HCT116 (cell line): ENCODE measurements around the gene CLCN5. TPM values are rescaled to one million over a fixed set of nuclear protein-coding genes. Genes with fewer than 3 reads are reported as not detected.

Experiments
- ATAC-seq: fragments of 200-7000 bp; cut with Tn5 transposase; 2 replicates; pipeline ENCODE4 v1.9.1; 2020; ENCODE audit warnings: mild to moderate bottlenecking, moderate library complexity
- BruUV-seq: library from RNA; stranded (reverse); fragments of 400-500 nt; replicated peaks from 2 replicates; lab custom pipeline; 2021; lab: Mats Ljungman, UMichigan
- CTCF ChIA-PET: fragments of 300-600 bp; sonication (Branson Sonifier 250); formaldehyde crosslinking; loops from one replicate; lab custom pipeline; 2021; ENCODE audit warnings: antibody characterized with exemption; lab: Charles Lee
- POLR2A ChIA-PET: fragments of 300-600, 350-600 bp; sonication (Branson Sonifier 250); formaldehyde crosslinking; loops from one replicate; lab custom pipeline; 2021; ENCODE audit warnings: antibody characterized with exemption; lab: Charles Lee
- RAD21 ChIA-PET, 2 experiments: fragments of 300-600 bp; sonication (Branson Sonifier 250); formaldehyde crosslinking; loops; one replicate each; lab custom pipeline; 2023; ENCODE audit warnings: low total read pairs in 2 of 2; ENCODE audit not compliant: uncharacterized antibody in 2 of 2, unreplicated experiment in 2 of 2, low non-redundant PET in 1 of 2; lab: Charles Lee
- DNase-seq: peaks from one replicate; pipeline ENCODE4 v3.0.0-alpha.2; 2010; ENCODE audit warnings: low read depth, low spot score
- H2AFZ ChIP-seq: fragments of 200-600 bp; shearing (Covaris generic), sonication (generic); 2 replicates; pipeline ENCODE4 v1.6.1; 2017; ENCODE audit warnings: low read depth, mixed run types, mixed read lengths, antibody characterized with exemption, low read length; ENCODE audit not compliant: poor library complexity, severe bottlenecking
- H3K27ac ChIP-seq: 2 replicates; pipeline ENCODE4 v1.5.1; 2012; ENCODE audit warnings: low read depth, low read length
- H3K27me3 ChIP-seq: fragments of 200-600 bp; sonication (generic); 2 replicates; pipeline ENCODE4 v1.6.1; 2016; ENCODE audit warnings: mixed run types, low read length, mixed read lengths; ENCODE audit not compliant: insufficient read depth
- H3K36me3 ChIP-seq, 2 experiments: fragments of 200-500 bp in 1 of 2; fragments of 200-600 bp in 1 of 2; sonication (Bioruptor generic) in 1 of 2; sonication (generic) in 1 of 2; 2 replicates each; pipeline versions ENCODE4 v1.5.1 to v1.6.1; 2014 to 2016; ENCODE audit warnings: low read length in 2 of 2, inconsistent platforms in 1 of 2, mixed read lengths in 1 of 2, mixed run types in 1 of 2; ENCODE audit not compliant: insufficient read depth in 2 of 2, control insufficient read depth in 1 of 2
- H3K4me1 ChIP-seq, 2 experiments: fragments of 200-600 bp in 1 of 2; sonication (generic) in 1 of 2; 2 replicates each; pipeline versions ENCODE4 v1.5.1 to v1.6.1; 2012 to 2017; ENCODE audit warnings: low read length in 2 of 2, inconsistent platforms in 1 of 2, mild to moderate bottlenecking in 1 of 2, mixed read lengths in 1 of 2, mixed run types in 1 of 2, moderate library complexity in 1 of 2; ENCODE audit not compliant: insufficient read depth in 2 of 2, control insufficient read depth in 1 of 2
- H3K4me2 ChIP-seq: fragments of 200-600 bp; sonication (generic); 2 replicates; pipeline ENCODE4 v1.6.1; 2017; ENCODE audit warnings: mixed run types, low read length, mixed read lengths
- H3K4me3 ChIP-seq, 2 experiments: fragments of 200-600 bp in 1 of 2; sonication (generic) in 1 of 2; replicated peaks in 1 of 2; 2 replicates each; pipeline ENCODE4 v1.5.1; 2011 to 2016; ENCODE audit warnings: low read length in 2 of 2, control low read depth in 1 of 2, low read depth in 1 of 2, mild to moderate bottlenecking in 1 of 2, mixed read lengths in 1 of 2, mixed run types in 1 of 2
- H3K79me2 ChIP-seq: fragments of 200-600 bp; sonication (generic); 2 replicates; pipeline ENCODE4 v1.6.1; 2017; ENCODE audit warnings: mild to moderate bottlenecking, mixed run types, low read length, moderate library complexity, mixed read lengths; ENCODE audit not compliant: insufficient read depth
- H3K9ac ChIP-seq: fragments of 200-600 bp; sonication (generic); 2 replicates; pipeline ENCODE4 v1.6.1; 2016; ENCODE audit warnings: low read length, mixed read lengths
- H3K9me2 ChIP-seq: fragments of 200-600 bp; sonication (generic), shearing (Covaris generic); 2 replicates; pipeline ENCODE4 v1.6.1; 2017; ENCODE audit warnings: mixed run types, mild to moderate bottlenecking, moderate library complexity; ENCODE audit not compliant: insufficient read depth
- H3K9me3 ChIP-seq, 2 experiments: fragments of 200-500 bp in 1 of 2; fragments of 200-600 bp in 1 of 2; sonication (Bioruptor generic) in 1 of 2; sonication (generic) in 1 of 2; 2 replicates each; pipeline ENCODE4 v1.6.1; 2014 to 2017; ENCODE audit warnings: low read length in 2 of 2, mixed read lengths in 2 of 2, inconsistent platforms in 1 of 2, low read depth in 1 of 2, mild to moderate bottlenecking in 1 of 2, mixed run types in 1 of 2, moderate library complexity in 1 of 2; ENCODE audit not compliant: control insufficient read depth in 1 of 2, insufficient read depth in 1 of 2
- H4K20me1 ChIP-seq: fragments of 200-600 bp; sonication (generic), shearing (Covaris generic); 2 replicates; pipeline ENCODE4 v1.6.1; 2017; ENCODE audit warnings: mixed run types, mild to moderate bottlenecking, moderate library complexity; ENCODE audit not compliant: insufficient read depth
- CBX3 ChIP-seq: IDR thresholded peaks from 2 replicates; pipeline ENCODE4 v1.6.1; 2012; ENCODE audit warnings: low read depth
- EGR1 ChIP-seq: IDR thresholded peaks from 2 replicates; pipeline ENCODE4 v1.6.1; 2012; ENCODE audit warnings: low read depth
- ELF1 ChIP-seq: IDR thresholded peaks from 2 replicates; pipeline ENCODE4 v1.6.1; 2012; ENCODE audit warnings: low read depth, borderline replicate concordance
- FOSL1 ChIP-seq: IDR thresholded peaks from 2 replicates; pipeline ENCODE4 v1.6.1; 2012; ENCODE audit warnings: low read depth
- JUND ChIP-seq: IDR thresholded peaks from 2 replicates; pipeline ENCODE4 v1.6.1; 2012
- POLR2A ChIP-seq: IDR thresholded peaks from 2 replicates; pipeline ENCODE4 v1.7.0; 2011; ENCODE audit warnings: borderline replicate concordance; ENCODE audit not compliant: insufficient read depth, insufficient read length; ENCODE audit errors: extremely low read depth
- POLR2AphosphoS5 ChIP-seq: IDR thresholded peaks from 2 replicates; pipeline ENCODE4 v1.6.1; 2011; ENCODE audit warnings: mild to moderate bottlenecking, low read depth, low read length, moderate library complexity
- RAD21 ChIP-seq: IDR thresholded peaks from 2 replicates; pipeline ENCODE4 v1.6.1; 2012; ENCODE audit warnings: low read depth, mild to moderate bottlenecking
- SIN3A ChIP-seq: IDR thresholded peaks from 2 replicates; pipeline ENCODE4 v1.6.1; 2012; ENCODE audit warnings: low read depth
- SRF ChIP-seq: IDR thresholded peaks from 2 replicates; pipeline ENCODE4 v1.6.1; 2012; ENCODE audit warnings: low read depth
- YY1 ChIP-seq: IDR thresholded peaks from 2 replicates; pipeline ENCODE4 v1.6.1; 2011; ENCODE audit warnings: low read length, low read depth, moderate library complexity, mild to moderate bottlenecking; ENCODE audit not compliant: insufficient replicate concordance; ENCODE audit errors: extremely low read depth
- intact Hi-C: fragments of 100-400 bp; cut with micrococcal nuclease; formaldehyde crosslinking; loops from 2 replicates; pipeline ENCODE4 v1.10.0; 2022
- total RNA-seq: library from RNA; stranded (reverse); gene quantifications from one replicate; pipeline ENCODE4 v1.2.1, GENCODE V29; 2021; ENCODE audit not compliant: unreplicated experiment
- TF ChIP-seq, protein P1 (sequence below): IDR thresholded peaks from 2 replicates; pipeline ENCODE4 v1.6.1; 2012; ENCODE audit warnings: low read depth
- TF ChIP-seq, protein P2 (sequence below): IDR thresholded peaks from 2 replicates; pipeline ENCODE4 v1.6.1; 2012
- TF ChIP-seq, protein P3 (sequence below), 3 experiments: fragments of 200-600 bp in 1 of 3; sonication (generic) in 1 of 3; IDR thresholded peaks in 2 of 3; conservative IDR thresholded peaks in 1 of 3; 2 replicates each; pipeline ENCODE4 v1.5.1; 2012 to 2017; ENCODE audit warnings: low read depth in 2 of 3, low read length in 2 of 3, antibody characterized with exemption in 1 of 3, borderline replicate concordance in 1 of 3, control low read depth in 1 of 3, mild to moderate bottlenecking in 1 of 3, mixed read lengths in 1 of 3, mixed run types in 1 of 3, moderate library complexity in 1 of 3; ENCODE audit not compliant: insufficient read depth in 1 of 3

CLCN5 gene
- total RNA-seq, 1 experiment from 2014 or later = 6.1 TPM

DNA sequence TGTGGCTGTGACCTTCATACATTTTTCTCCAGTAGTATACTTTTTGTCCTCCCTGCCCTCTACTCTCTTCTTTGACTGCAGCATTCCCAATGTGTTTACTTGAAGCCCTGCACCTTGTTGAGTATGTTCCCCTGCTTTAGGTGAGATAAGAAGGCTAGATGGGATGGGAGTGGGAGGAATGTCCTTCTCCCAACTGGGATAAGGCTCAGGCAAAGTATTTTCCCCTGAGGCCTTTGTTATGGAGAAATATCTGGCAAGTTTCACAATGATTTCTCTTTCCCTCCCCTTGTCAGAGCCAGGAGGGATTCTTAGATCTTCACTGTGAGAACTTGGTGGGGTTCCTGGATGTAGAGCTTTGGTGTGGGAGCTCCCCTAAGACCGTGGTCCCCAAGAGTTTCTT is 131.8 kb downstream of the CLCN5 start:
- Histone ChIP-seq H3K9me3 (no peaks in the 10 kb centered on the region), H3K27me3 (no peaks in the 10 kb centered on the region), H4K20me1 (no peaks in the 10 kb centered on the region), H3K4me2 (no peak overlapping the region), H3K9me2 (no peaks in the 10 kb centered on the region), H2AFZ (no peak overlapping the region), H3K27ac (no peak overlapping the region), H3K4me3 (no peak overlapping the region), H3K9ac (no peak overlapping the region), H3K36me3 (no peaks in the 10 kb centered on the region), H3K79me2 (no peaks in the 10 kb centered on the region), H3K4me1 (no peaks in the 10 kb centered on the region)
- DNase-seq = no peak
- no TSS peak for BruUV-seq
- CTCF ChIA-PET = no interaction called here
- ATAC-seq = no peak
- POLR2A ChIA-PET = no interaction called here
- no peak for TF ChIP-seq EGR1
- no peak for TF ChIP-seq SIN3A
- no peak for TF ChIP-seq POLR2AphosphoS5
- TF ChIP-seq CBX3 = no peak
- intact Hi-C loops = no loop called here
- RAD21 ChIA-PET = no interaction called here

GRCh38 chrX:50066318-50066937 is 144.0 kb downstream of the CLCN5 start:
- intact Hi-C loops = no loop called here
- ATAC-seq = no peak
- DNase-seq = no peak
- Histone ChIP-seq H2AFZ (no peak overlapping the region), H3K9ac (no peak overlapping the region), H3K36me3 (no peaks in the 10 kb centered on the region), H3K4me3 (no peak overlapping the region), H3K4me2 (no peak overlapping the region), H3K79me2 (no peaks in the 10 kb centered on the region), H4K20me1 (no peaks in the 10 kb centered on the region), H3K27ac (no peak overlapping the region), H3K4me1 (0 out of 4 replicates have a peak, but pooled peaks cover 0 to 2% of the 10 kb centered on the region in 2 experiments), H3K9me2 (no peaks in the 10 kb centered on the region), H3K27me3 (no peaks in the 10 kb centered on the region), H3K9me3 (no peaks in the 10 kb centered on the region)
- CTCF ChIA-PET = no interaction called here
- BruUV-seq = no TSS peak
- RAD21 ChIA-PET = no interaction called here
- POLR2A ChIA-PET = no interaction called here
- TF ChIP-seq SIN3A (no peak), POLR2A (no peak), FOSL1 (no peak), SRF (no peak), ELF1 (no peak), JUND (no peak), EGR1 (no peak), YY1 (no peak), RAD21 (no peak)
- TF ChIP-seq, protein P1, sequence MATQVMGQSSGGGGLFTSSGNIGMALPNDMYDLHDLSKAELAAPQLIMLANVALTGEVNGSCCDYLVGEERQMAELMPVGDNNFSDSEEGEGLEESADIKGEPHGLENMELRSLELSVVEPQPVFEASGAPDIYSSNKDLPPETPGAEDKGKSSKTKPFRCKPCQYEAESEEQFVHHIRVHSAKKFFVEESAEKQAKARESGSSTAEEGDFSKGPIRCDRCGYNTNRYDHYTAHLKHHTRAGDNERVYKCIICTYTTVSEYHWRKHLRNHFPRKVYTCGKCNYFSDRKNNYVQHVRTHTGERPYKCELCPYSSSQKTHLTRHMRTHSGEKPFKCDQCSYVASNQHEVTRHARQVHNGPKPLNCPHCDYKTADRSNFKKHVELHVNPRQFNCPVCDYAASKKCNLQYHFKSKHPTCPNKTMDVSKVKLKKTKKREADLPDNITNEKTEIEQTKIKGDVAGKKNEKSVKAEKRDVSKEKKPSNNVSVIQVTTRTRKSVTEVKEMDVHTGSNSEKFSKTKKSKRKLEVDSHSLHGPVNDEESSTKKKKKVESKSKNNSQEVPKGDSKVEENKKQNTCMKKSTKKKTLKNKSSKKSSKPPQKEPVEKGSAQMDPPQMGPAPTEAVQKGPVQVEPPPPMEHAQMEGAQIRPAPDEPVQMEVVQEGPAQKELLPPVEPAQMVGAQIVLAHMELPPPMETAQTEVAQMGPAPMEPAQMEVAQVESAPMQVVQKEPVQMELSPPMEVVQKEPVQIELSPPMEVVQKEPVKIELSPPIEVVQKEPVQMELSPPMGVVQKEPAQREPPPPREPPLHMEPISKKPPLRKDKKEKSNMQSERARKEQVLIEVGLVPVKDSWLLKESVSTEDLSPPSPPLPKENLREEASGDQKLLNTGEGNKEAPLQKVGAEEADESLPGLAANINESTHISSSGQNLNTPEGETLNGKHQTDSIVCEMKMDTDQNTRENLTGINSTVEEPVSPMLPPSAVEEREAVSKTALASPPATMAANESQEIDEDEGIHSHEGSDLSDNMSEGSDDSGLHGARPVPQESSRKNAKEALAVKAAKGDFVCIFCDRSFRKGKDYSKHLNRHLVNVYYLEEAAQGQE = no peak
- TF ChIP-seq, protein P2, sequence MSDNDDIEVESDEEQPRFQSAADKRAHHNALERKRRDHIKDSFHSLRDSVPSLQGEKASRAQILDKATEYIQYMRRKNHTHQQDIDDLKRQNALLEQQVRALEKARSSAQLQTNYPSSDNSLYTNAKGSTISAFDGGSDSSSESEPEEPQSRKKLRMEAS = no peak
- TF ChIP-seq, protein P3, sequence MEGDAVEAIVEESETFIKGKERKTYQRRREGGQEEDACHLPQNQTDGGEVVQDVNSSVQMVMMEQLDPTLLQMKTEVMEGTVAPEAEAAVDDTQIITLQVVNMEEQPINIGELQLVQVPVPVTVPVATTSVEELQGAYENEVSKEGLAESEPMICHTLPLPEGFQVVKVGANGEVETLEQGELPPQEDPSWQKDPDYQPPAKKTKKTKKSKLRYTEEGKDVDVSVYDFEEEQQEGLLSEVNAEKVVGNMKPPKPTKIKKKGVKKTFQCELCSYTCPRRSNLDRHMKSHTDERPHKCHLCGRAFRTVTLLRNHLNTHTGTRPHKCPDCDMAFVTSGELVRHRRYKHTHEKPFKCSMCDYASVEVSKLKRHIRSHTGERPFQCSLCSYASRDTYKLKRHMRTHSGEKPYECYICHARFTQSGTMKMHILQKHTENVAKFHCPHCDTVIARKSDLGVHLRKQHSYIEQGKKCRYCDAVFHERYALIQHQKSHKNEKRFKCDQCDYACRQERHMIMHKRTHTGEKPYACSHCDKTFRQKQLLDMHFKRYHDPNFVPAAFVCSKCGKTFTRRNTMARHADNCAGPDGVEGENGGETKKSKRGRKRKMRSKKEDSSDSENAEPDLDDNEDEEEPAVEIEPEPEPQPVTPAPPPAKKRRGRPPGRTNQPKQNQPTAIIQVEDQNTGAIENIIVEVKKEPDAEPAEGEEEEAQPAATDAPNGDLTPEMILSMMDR (IDR thresholded peaks at IDR 0.05 in 2 of 3, conservative IDR thresholded peaks at IDR 0.05 in 1 of 3; ENCODE audit: borderline replicate concordance in 1 of 3, insufficient read depth in 1 of 3, low read depth in 2 of 3, low read length in 2 of 3) = no peak
